IPS-15b (cell line): Measurements from ENCODE around the gene DPF3.

Experiments
- H3K27me3 ChIP-seq: one replicate; pipeline ENCODE4 v1.6.1; 2013; ENCODE audit warnings: low read length; ENCODE audit not compliant: control insufficient read depth, insufficient read depth
- H3K36me3 ChIP-seq: one replicate; pipeline ENCODE4 v1.6.1; 2013; ENCODE audit warnings: low read length; ENCODE audit not compliant: control insufficient read depth, insufficient read depth
- H3K4me1 ChIP-seq: one replicate; pipeline ENCODE4 v1.6.1; 2013; ENCODE audit warnings: mild to moderate bottlenecking, low read length; ENCODE audit not compliant: control insufficient read depth, insufficient read depth
- H3K4me3 ChIP-seq: one replicate; pipeline ENCODE4 v1.5.1; 2013; ENCODE audit warnings: low read depth, low read length
- H3K9ac ChIP-seq: one replicate; pipeline ENCODE4 v1.6.1; 2013; ENCODE audit warnings: low read depth, mild to moderate bottlenecking, low read length
- H3K9me3 ChIP-seq: one replicate; pipeline ENCODE4 v1.6.1; 2013; ENCODE audit warnings: mild to moderate bottlenecking, low read length; ENCODE audit not compliant: control insufficient read depth, insufficient read depth

The DPF3 gene

GRCh38 chr14:72678356-72678755 is 215.5 kb downstream of the DPF3 start:
- Histone ChIP-seq H3K4me1 (no peaks in the 10 kb centered on the region), H3K9ac (no peak overlapping the region), H3K27me3 (no peaks in the 10 kb centered on the region), H3K36me3 (no peaks in the 10 kb centered on the region), H3K9me3 (no peaks in the 10 kb centered on the region), H3K4me3 (no peak overlapping the region)

GRCh38 chr14:72677664-72678063 is 216.2 kb downstream of the DPF3 start:
- no peak overlapping the region for H3K9ac ChIP-seq

GRCh38 chr14:72675126-72675525 is 218.8 kb downstream of the DPF3 start:
- no peaks in the 10 kb centered on the region for H3K4me1 ChIP-seq

More at GRCh38 chr14:72677664-72678063, 216.2 kb downstream of the DPF3 start:
- Histone ChIP-seq H3K4me1 (no peaks in the 10 kb centered on the region), H3K9me3 (no peaks in the 10 kb centered on the region), H3K4me3 (no peak overlapping the region), H3K36me3 (no peaks in the 10 kb centered on the region), H3K27me3 (no peaks in the 10 kb centered on the region)

GRCh38 chr14:72673179-72673578 is 220.7 kb downstream of the DPF3 start:
- Histone ChIP-seq H3K4me3 (no peak overlapping the region), H3K27me3 (no peaks in the 10 kb centered on the region), H3K36me3 (no peaks in the 10 kb centered on the region), H3K9ac (no peak overlapping the region), H3K9me3 (no peaks in the 10 kb centered on the region), H3K4me1 (no peaks in the 10 kb centered on the region)

More at GRCh38 chr14:72675126-72675525, 218.8 kb downstream of the DPF3 start:
- H3K27me3 ChIP-seq: no peaks in the 10 kb centered on the region
- H3K4me3 ChIP-seq: no peak overlapping the region
- no peaks in the 10 kb centered on the region for H3K36me3 ChIP-seq
- H3K9me3 ChIP-seq: no peaks in the 10 kb centered on the region
- no peak overlapping the region for H3K9ac ChIP-seq

- Histone ChIP-seq H3K36me3 (no peaks in the 10 kb centered on the region), H3K4me1 (no peaks in the 10 kb centered on the region), H3K9ac (no peak overlapping the region), H3K9me3 (no peaks in the 10 kb centered on the region), H3K4me3 (no peak overlapping the region), H3K27me3 (no peaks in the 10 kb centered on the region)
Measured at GRCh38 chr14:72666610-72667009, 227.3 kb downstream of the DPF3 start.

GRCh38 chr14:72665259-72665658 is 228.6 kb downstream of the DPF3 start:
- Histone ChIP-seq H3K9ac (no peak overlapping the region), H3K27me3 (no peaks in the 10 kb centered on the region), H3K4me3 (no peak overlapping the region), H3K4me1 (no peaks in the 10 kb centered on the region), H3K9me3 (no peaks in the 10 kb centered on the region), H3K36me3 (no peaks in the 10 kb centered on the region)

- H3K4me1 ChIP-seq: no peaks in the 10 kb centered on the region
- H3K27me3 ChIP-seq: no peaks in the 10 kb centered on the region
- no peaks in the 10 kb centered on the region for H3K9me3 ChIP-seq
- H3K4me3 ChIP-seq: no peak overlapping the region
- no peak overlapping the region for H3K9ac ChIP-seq
- no peaks in the 10 kb centered on the region for H3K36me3 ChIP-seq
Measured at GRCh38 chr14:72664651-72665050, 229.2 kb downstream of the DPF3 start.

- Histone ChIP-seq H3K36me3 (no peaks in the 10 kb centered on the region), H3K9me3 (no peaks in the 10 kb centered on the region), H3K9ac (no peak overlapping the region), H3K27me3 (no peaks in the 10 kb centered on the region), H3K4me1 (no peaks in the 10 kb centered on the region), H3K4me3 (no peak overlapping the region)
Measured at GRCh38 chr14:72663956-72664650, 229.8 kb downstream of the DPF3 start.

GRCh38 chr14:72663076-72663487 is 230.8 kb downstream of the DPF3 start:
- Histone ChIP-seq H3K4me3 (no peak overlapping the region), H3K27me3 (no peaks in the 10 kb centered on the region), H3K4me1 (no peaks in the 10 kb centered on the region), H3K36me3 (no peaks in the 10 kb centered on the region), H3K9ac (no peak overlapping the region), H3K9me3 (no peaks in the 10 kb centered on the region)

- H3K4me1 ChIP-seq: no peaks in the 10 kb centered on the region
- no peak overlapping the region for H3K4me3 ChIP-seq
- no peaks in the 10 kb centered on the region for H3K27me3 ChIP-seq
- H3K9ac ChIP-seq: no peak overlapping the region
- H3K9me3 ChIP-seq: no peaks in the 10 kb centered on the region
- H3K36me3 ChIP-seq: no peaks in the 10 kb centered on the region
Measured at GRCh38 chr14:72662214-72662613, 231.7 kb downstream of the DPF3 start.

GRCh38 chr14:72657214-72657921 is 236.5 kb downstream of the DPF3 start:
- Histone ChIP-seq H3K9ac (no peak overlapping the region), H3K4me3 (no peak overlapping the region), H3K9me3 (no peaks in the 10 kb centered on the region), H3K4me1 (no peaks in the 10 kb centered on the region), H3K36me3 (no peaks in the 10 kb centered on the region), H3K27me3 (no peaks in the 10 kb centered on the region)

GRCh38 chr14:72653026-72653425 is 240.9 kb downstream of the DPF3 start:
- H3K27me3 ChIP-seq: no peaks in the 10 kb centered on the region
- no peaks in the 10 kb centered on the region for H3K4me1 ChIP-seq

More at GRCh38 chr14:72653026-72653425, 240.9 kb downstream of the DPF3 start:
- Histone ChIP-seq H3K36me3 (no peaks in the 10 kb centered on the region), H3K4me3 (no peak overlapping the region), H3K9me3 (no peaks in the 10 kb centered on the region), H3K9ac (no peak overlapping the region)
